Psoas muscle (tissue), 8 donors: ENCODE results near the gene MRPL23. TPM values are rescaled to one million over a fixed set of nuclear protein-coding genes. Genes with fewer than 3 reads are reported as not detected.
A peak's percentile ranks its signal among the peaks of the same experiment; 100 is the strongest.

Experiments
- ATAC-seq, 4 donors: fragments of 200-7000 bp; cut with Tn5 transposase; one replicate each; pipeline ENCODE4 v1.9.1; 2020; ENCODE audit warnings: moderate library complexity in 3 of 4, mild to moderate bottlenecking in 2 of 4
- DNase-seq, 2 donors: peaks; one replicate each; pipeline ENCODE4 v3.0.0-alpha.2; 2020
- H3K27ac ChIP-seq: fragments of 200-600 bp; one replicate; pipeline ENCODE4 v1.8.0; 2022
- H3K27me3 ChIP-seq, 3 donors: fragments of 200-600 bp in 1 of 3; one replicate each; pipeline versions ENCODE4 v1.6.1 to v1.8.0; 2013 to 2022; ENCODE audit warnings: low read length in 2 of 3, mild to moderate bottlenecking in 2 of 3, moderate library complexity in 1 of 3; ENCODE audit not compliant: insufficient read depth in 3 of 3
- H3K36me3 ChIP-seq, 2 donors: fragments of 200-600 bp in 1 of 2; one replicate each; pipeline versions ENCODE4 v1.6.1 to v1.8.0; 2013 to 2022; ENCODE audit warnings: low read depth in 1 of 2, mild to moderate bottlenecking in 1 of 2, moderate library complexity in 1 of 2; ENCODE audit not compliant: insufficient read depth in 1 of 2
- H3K4me1 ChIP-seq: fragments of 200-600 bp; one replicate; pipeline ENCODE4 v1.8.0; 2022
- H3K4me3 ChIP-seq: fragments of 200-600 bp; one replicate; pipeline ENCODE4 v1.8.0; 2022; ENCODE audit warnings: mild to moderate bottlenecking
- H3K9me3 ChIP-seq: fragments of 200-600 bp; one replicate; pipeline ENCODE4 v1.8.0; 2022
- WGBS, 3 donors: extraction: QIAGEN DNeasy Blood & Tissue Kit; methylation state at CpG; one replicate each; pipeline versions ENCODE4 v1.1.6 to v1.1.7; 2013; 5-methylcytosine and 5-hydroxymethylcytosine counted together
- intact Hi-C, 2 donors: fragments of 100-400 bp; cut with DNase I; formaldehyde crosslinking; loops; one replicate each; pipeline versions ENCODE4 v1.11.0 to v1.14.2; 2022
- polyA plus RNA-seq, 3 donors: library from polyadenylated mRNA; stranded (reverse); fragments of 200-250 nt; gene quantifications; one replicate each; pipeline ENCODE4 v1.2.3, GENCODE V29; 2013
- total RNA-seq, 4 donors: library from RNA; stranded (reverse); fragmentation: NEBNext Ultra II Directional in 2 of 4; extraction: Animal tissue kit (Norgen Biotek cat#: 25700) in 2 of 4; gene quantifications; one replicate each; pipeline versions ENCODE4 v1.2.1 to v1.2.4, GENCODE V29; 2021 to 2023
- TF ChIP-seq, protein P1 (sequence below): fragments of 200-600 bp; IDR thresholded peaks from one replicate; pipeline ENCODE4 v1.8.0; 2022; ENCODE audit warnings: antibody characterized with exemption
- donor health status: healthy with polysubstance abuse.
- donor health status: DM: no; HTN: no; CAD: no; lungs with moderate emphysema.
- donor health status: Bipolar disorder and iron deficiency.
- donor health status: healthy.
- donor health status: DM: yes; HTN: yes; CAD: no.
- donor health status: DM: no; HTN: no; CAD: no.
- donor health status: DM: no; HTN: no; CAD: no.
- donor health status: DM: yes; HTN: yes; CAD: no.

Gene MRPL23
- total and polyA plus RNA-seq, 7 donors = 46.3 to 163 (median 84.0) TPM

- WGBS, 3 donors = no CpG with 5 or more reads among the region's 15 CpGs
- ATAC-seq (peak in 3 of 4 donors; percentile 16 to 36 (median 20)), DNase-seq (no peak)
- no peak overlapping the region for H3K27ac ChIP-seq
- no peaks in the 10 kb centered on the region for H3K36me3 ChIP-seq
- H3K27me3 ChIP-seq = no peaks in the 10 kb centered on the region
- H3K9me3 ChIP-seq = no peaks in the 10 kb centered on the region
- TF ChIP-seq, protein P1, sequence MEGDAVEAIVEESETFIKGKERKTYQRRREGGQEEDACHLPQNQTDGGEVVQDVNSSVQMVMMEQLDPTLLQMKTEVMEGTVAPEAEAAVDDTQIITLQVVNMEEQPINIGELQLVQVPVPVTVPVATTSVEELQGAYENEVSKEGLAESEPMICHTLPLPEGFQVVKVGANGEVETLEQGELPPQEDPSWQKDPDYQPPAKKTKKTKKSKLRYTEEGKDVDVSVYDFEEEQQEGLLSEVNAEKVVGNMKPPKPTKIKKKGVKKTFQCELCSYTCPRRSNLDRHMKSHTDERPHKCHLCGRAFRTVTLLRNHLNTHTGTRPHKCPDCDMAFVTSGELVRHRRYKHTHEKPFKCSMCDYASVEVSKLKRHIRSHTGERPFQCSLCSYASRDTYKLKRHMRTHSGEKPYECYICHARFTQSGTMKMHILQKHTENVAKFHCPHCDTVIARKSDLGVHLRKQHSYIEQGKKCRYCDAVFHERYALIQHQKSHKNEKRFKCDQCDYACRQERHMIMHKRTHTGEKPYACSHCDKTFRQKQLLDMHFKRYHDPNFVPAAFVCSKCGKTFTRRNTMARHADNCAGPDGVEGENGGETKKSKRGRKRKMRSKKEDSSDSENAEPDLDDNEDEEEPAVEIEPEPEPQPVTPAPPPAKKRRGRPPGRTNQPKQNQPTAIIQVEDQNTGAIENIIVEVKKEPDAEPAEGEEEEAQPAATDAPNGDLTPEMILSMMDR = no peak
- no peaks in the 10 kb centered on the region for H3K4me1 ChIP-seq
- intact Hi-C loops = loop anchor here in 1 of 2 donors (10.0 kb wide), 1 partner anchor 55 kb away; the partner anchor contains the start of gene PRR33
- H3K4me3 ChIP-seq = no peak overlapping the region
These were observed 2.8 kb downstream of the MRPL23 start for GRCh38 chr11:1949922-1950321.

GRCh38 chr11:1952806-1953482 is 5.8 kb downstream of the MRPL23 start:
- H3K27me3 ChIP-seq = no peaks in the 10 kb centered on the region
- no peak for ATAC-seq
- intact Hi-C loops = no loop called here
- TF ChIP-seq, protein P1 = no peak
- peak in 1 of 2 donors; percentile 34 for DNase-seq
- no peaks in the 10 kb centered on the region for H3K36me3 ChIP-seq
- WGBS, 3 donors = 50% methylated on average over 1 of the region's 29 CpGs; no CpG with 5 or more reads in 2 of the 3 donors
- no peaks in the 10 kb centered on the region for H3K4me1 ChIP-seq
- H3K27ac ChIP-seq = peak overlapping the region; percentile 73
- no peaks in the 10 kb centered on the region for H3K9me3 ChIP-seq
- no peak overlapping the region for H3K4me3 ChIP-seq

DNA sequence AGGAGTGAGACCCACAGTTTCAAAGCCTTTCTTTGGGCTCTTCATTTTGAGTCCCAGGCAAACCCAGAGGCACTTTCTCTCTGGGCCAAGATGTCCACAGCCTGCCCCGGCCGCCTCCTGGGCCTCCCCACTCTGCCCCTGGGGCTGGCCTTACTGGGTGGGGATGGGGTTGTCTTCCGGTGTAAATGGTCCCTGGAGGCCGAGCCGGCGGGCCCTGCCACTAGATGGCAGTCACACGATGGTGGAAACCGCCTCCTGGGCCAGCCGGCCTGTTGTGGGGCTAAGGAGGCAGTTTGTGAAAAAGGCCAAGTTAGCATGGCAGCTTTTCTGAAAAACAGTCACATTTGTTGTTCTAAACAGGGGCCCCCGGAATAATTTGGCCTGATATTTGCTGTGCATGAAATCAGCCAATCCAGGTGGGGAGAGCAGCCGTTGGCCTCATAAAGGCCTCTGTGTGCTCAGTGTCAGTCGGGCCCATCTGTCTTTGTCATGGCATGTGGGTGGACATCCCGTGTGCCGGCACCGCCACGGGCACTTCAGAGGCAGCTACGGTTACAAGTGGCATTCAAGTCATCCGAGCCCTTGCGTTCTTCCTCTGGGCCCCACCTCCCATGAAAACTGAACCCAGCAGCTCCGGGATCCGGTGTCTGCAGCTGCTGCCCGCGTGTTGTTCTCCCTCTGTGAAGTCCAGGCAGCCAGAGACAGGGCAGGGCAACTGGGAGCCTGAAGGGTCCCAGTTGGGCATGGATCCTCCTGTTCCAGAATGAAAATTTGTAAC is 6.5 kb downstream of the MRPL23 start:
- peak; percentile 80 to 87 (median 84) for ATAC-seq
- intact Hi-C loops = no loop called here
- DNase-seq = peak in 1 of 2 donors; percentile 79
- no peaks in the 10 kb centered on the region for H3K4me1 ChIP-seq
- H3K36me3 ChIP-seq = no peaks in the 10 kb centered on the region
- no peaks in the 10 kb centered on the region for H3K27me3 ChIP-seq
- no peak overlapping the region for H3K4me3 ChIP-seq
- TF ChIP-seq, protein P1 = peak; percentile 22
- no peaks in the 10 kb centered on the region for H3K9me3 ChIP-seq
- WGBS, 3 donors = 19 to 27% (median 26%) methylated on average over 4 of the region's 23 CpGs
- peak overlapping the region; percentile 73 for H3K27ac ChIP-seq

DNA sequence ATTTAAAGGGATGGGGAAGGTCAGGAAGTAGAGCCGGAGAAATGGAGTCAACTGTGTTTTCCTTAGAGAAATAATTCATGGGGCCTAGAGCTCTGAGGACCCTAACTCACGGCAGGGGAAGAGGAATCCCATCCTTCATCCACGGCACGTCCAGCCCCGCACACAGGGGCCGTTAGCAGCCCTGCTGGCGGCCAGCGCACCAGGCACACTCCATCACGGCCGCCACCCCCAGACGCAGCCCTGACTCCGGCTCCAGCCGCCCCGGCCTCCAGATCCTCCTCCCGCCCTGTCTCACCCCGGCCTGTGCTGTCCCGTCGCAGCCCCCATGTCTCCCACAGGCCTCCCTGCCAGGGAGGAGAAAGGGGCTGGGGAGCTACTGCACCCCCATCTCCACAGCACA is 11.2 kb downstream of the MRPL23 start:
- no peaks in the 10 kb centered on the region for H3K9me3 ChIP-seq
- ATAC-seq (no peak), DNase-seq (no peak)
- WGBS, 3 donors = no CpG with 5 or more reads among the region's 18 CpGs
- intact Hi-C loops = no loop called here
- H3K27ac ChIP-seq = no peak overlapping the region
- H3K27me3 ChIP-seq = no peaks in the 10 kb centered on the region
- H3K36me3 ChIP-seq = no peaks in the 10 kb centered on the region
- no peaks in the 10 kb centered on the region for H3K4me1 ChIP-seq
- no peak overlapping the region for H3K4me3 ChIP-seq
- TF ChIP-seq, protein P1 = no peak
